HG03439 (cell line): ENCODE measurements around the gene STAB2.
"Not testable (repeated sequence)": the region's sequence is repeated elsewhere in the genome, so short reads cannot be mapped to it uniquely, and the experiment has no call there.

ENCODE experiments used
- ATAC-seq: cut with Tn5 transposase; IDR thresholded peaks from one replicate; pipeline ENCODE4 v1.9.1; 2021; ENCODE audit warnings: mild to moderate bottlenecking, moderate library complexity; ENCODE audit not compliant: unreplicated experiment

STAB2 gene

GRCh38 chr12:103647267-103647666 lies 60.2 kb downstream of the STAB2 start:
- ATAC-seq, result no peak

- no peak for ATAC-seq
These were observed 65.7 kb downstream of the STAB2 start for GRCh38 chr12:103652808-103653207.

GRCh38 chr12:103653568-103654173 lies 66.6 kb downstream of the STAB2 start:
- not testable (repeated sequence) for ATAC-seq

- ATAC-seq, result no peak
These were observed 67.7 kb downstream of the STAB2 start for GRCh38 chr12:103654816-103655215.

- ATAC-seq, result no peak
These were observed 69.2 kb downstream of the STAB2 start for GRCh38 chr12:103656291-103656690.

GRCh38 chr12:103657331-103657730 lies 70.3 kb downstream of the STAB2 start:
- ATAC-seq, result no peak

- no peak for ATAC-seq
These were observed 77.6 kb downstream of the STAB2 start for GRCh38 chr12:103664626-103665025.

GRCh38 chr12:103665971-103666370 lies 78.9 kb downstream of the STAB2 start:
- no peak for ATAC-seq

GRCh38 chr12:103667125-103667524 lies 80.1 kb downstream of the STAB2 start:
- no peak for ATAC-seq

- ATAC-seq, result no peak
These were observed 81.4 kb downstream of the STAB2 start for GRCh38 chr12:103668520-103668919.

- ATAC-seq, result no peak
These were observed 84.3 kb downstream of the STAB2 start for GRCh38 chr12:103671367-103671766.

GRCh38 chr12:103672401-103673119 lies 85.5 kb downstream of the STAB2 start:
- no peak for ATAC-seq

GRCh38 chr12:103673487-103673886 lies 86.4 kb downstream of the STAB2 start:
- no peak for ATAC-seq

GRCh38 chr12:103673891-103674375 lies 86.9 kb downstream of the STAB2 start:
- ATAC-seq, result no peak

GRCh38 chr12:103676893-103677292 lies 89.8 kb downstream of the STAB2 start:
- no peak for ATAC-seq

- no peak for ATAC-seq
These were observed 90.3 kb downstream of the STAB2 start for GRCh38 chr12:103677341-103677740.

- no peak for ATAC-seq
These were observed 90.8 kb downstream of the STAB2 start for GRCh38 chr12:103677905-103678304.

- ATAC-seq, result no peak
These were observed 92.5 kb downstream of the STAB2 start for GRCh38 chr12:103679421-103680170.

GRCh38 chr12:103680591-103681141 lies 93.6 kb downstream of the STAB2 start:
- no peak for ATAC-seq

GRCh38 chr12:103686026-103686425 lies 99.0 kb downstream of the STAB2 start:
- no peak for ATAC-seq

GRCh38 chr12:103687253-103687652 lies 100.2 kb downstream of the STAB2 start:
- no peak for ATAC-seq
